Testis (tissue), 3 donors: Measurements from ENCODE around the gene ABHD16A. TPM values are rescaled to one million over a fixed set of nuclear protein-coding genes. Genes with fewer than 3 reads are reported as not detected.

Experiments used
- DNase-seq: peaks from one replicate; pipeline ENCODE4 v3.0.0-alpha.2; 2019
- H3K27ac ChIP-seq, 2 donors: fragments of 200-600 bp; sonication (generic); one replicate each; pipeline ENCODE4 v1.5.1; 2019
- H3K27me3 ChIP-seq: fragments of 200-600 bp; sonication (generic); one replicate; pipeline ENCODE4 v1.5.1; 2019
- H3K36me3 ChIP-seq: fragments of 200-600 bp; sonication (generic); one replicate; pipeline ENCODE4 v1.5.1; 2017; ENCODE audit warnings: low read depth; ENCODE audit errors: missing control alignments
- H3K4me1 ChIP-seq: fragments of 200-600 bp; sonication (generic); one replicate; pipeline ENCODE4 v1.5.1; 2019
- H3K4me3 ChIP-seq, 2 donors: fragments of 200-600 bp; sonication (generic); one replicate each; pipeline ENCODE4 v1.5.1; 2017 to 2019
- H3K9me3 ChIP-seq: fragments of 200-600 bp; sonication (generic); one replicate; pipeline ENCODE4 v1.5.1; 2017
- POLR2A ChIP-seq: fragments of 450-650 bp; IDR thresholded peaks from one replicate; pipeline ENCODE4 v1.6.1; 2017; ENCODE audit warnings: antibody characterized with exemption, mild to moderate bottlenecking, moderate library complexity
- WGBS, 2 donors: methylation state at CpG; one replicate each; pipeline ENCODE4 v1.1.5; 2018; 5-methylcytosine and 5-hydroxymethylcytosine counted together
- intact Hi-C: fragments of 100-400 bp; cut with DNase I; formaldehyde crosslinking; loops from one replicate; pipeline ENCODE4 v1.15.1; 2023; ENCODE audit warnings: low total_unique reads
- polyA plus RNA-seq: library from polyadenylated mRNA; stranded (reverse); fragments of 350-450 nt; fragmentation: Illumina TruSeq; extraction: RNeasy Lipid Tissue Mini Kit (QIAGEN cat#74804); gene quantifications from one replicate; pipeline ENCODE4 v1.2.3, GENCODE V29; 2014; ENCODE audit warnings: low read depth, low replicate concordance; ENCODE audit not compliant: insufficient read depth
- total RNA-seq, 2 donors: library from RNA; depleted of rRNA; stranded (reverse); fragments of >200 nt; gene quantifications; one replicate each; pipeline ENCODE4 v1.2.3, GENCODE V29; 2016
- TF ChIP-seq, protein P1 (sequence below), 3 experiments: fragments of 450-650 bp in 2 of 3; fragments of 200-600 bp in 1 of 3; sonication (generic) in 1 of 3; IDR thresholded peaks; one replicate each; pipeline ENCODE4 v1.5.1; 2016 to 2019; ENCODE audit warnings: antibody characterized with exemption in 3 of 3, mild to moderate bottlenecking in 2 of 3, moderate library complexity in 1 of 3

The ABHD16A gene
- total and polyA plus RNA-seq, 3 donors from 2014 or later, result 77.0 to 108 (median 85.9) TPM

DNA sequence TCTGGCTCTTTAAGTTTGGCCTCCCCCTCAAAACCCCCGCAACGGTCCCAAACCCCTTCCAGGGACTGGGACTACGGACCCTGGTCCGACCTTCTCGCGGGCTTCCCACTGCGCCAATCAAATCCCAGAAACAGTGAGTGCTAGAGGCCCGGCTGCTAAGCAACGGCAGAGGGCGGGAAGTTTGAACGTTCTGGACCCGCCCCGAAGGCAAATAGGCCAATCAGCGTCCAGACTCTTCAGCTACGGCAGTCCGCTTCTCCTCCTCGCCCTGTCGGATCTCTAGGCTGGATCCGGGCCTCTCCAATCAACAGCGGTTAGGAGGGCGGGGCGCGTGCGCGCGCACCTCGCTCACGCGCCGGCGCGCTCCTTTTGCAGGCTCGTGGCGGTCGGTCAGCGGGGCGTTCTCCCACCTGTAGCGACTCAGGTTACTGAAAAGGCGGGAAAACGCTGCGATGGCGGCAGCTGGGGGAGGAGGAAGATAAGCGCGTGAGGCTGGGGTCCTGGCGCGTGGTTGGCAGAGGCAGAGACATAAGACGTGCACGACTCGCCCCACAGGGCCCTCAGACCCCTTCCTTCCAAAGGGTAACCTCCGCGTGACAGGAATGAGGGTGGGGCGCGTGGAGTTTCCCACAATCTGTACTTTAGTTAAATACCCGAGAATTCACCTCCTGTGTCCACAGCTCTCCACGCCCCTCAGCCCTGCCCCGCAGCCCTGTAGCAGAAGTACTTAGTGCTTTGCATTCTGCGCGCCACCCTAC, 36.7 kb upstream of the ABHD16A start, which contains the start of gene MSH5:
Gene MSH5 (plus strand): TSS at position 367 of the 758 bp plus-strand sequence. CDS start 462 bp downstream, outside the sequence.
- TF ChIP-seq POLR2A, result no peak
- TF ChIP-seq, protein P1, sequence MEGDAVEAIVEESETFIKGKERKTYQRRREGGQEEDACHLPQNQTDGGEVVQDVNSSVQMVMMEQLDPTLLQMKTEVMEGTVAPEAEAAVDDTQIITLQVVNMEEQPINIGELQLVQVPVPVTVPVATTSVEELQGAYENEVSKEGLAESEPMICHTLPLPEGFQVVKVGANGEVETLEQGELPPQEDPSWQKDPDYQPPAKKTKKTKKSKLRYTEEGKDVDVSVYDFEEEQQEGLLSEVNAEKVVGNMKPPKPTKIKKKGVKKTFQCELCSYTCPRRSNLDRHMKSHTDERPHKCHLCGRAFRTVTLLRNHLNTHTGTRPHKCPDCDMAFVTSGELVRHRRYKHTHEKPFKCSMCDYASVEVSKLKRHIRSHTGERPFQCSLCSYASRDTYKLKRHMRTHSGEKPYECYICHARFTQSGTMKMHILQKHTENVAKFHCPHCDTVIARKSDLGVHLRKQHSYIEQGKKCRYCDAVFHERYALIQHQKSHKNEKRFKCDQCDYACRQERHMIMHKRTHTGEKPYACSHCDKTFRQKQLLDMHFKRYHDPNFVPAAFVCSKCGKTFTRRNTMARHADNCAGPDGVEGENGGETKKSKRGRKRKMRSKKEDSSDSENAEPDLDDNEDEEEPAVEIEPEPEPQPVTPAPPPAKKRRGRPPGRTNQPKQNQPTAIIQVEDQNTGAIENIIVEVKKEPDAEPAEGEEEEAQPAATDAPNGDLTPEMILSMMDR (IDR thresholded peaks at IDR 0.05), result no peak
- Histone ChIP-seq H3K4me3 (peak within 1 kb of the TSS; percentile 74 to 76), H3K36me3 (no peaks in the 10 kb centered on the region), H3K27ac (peak within 1 kb of the TSS; percentile 10 to 86), H3K9me3 (no peaks in the 10 kb centered on the region), H3K4me1 (peaks cover 19% of the 10 kb centered on the region), H3K27me3 (no peaks in the 10 kb centered on the region)
- peak; percentile 99 for DNase-seq
- 0% methylated on average over 18 to 57 of the region's 58 CpGs for whole genome bisulfite sequencing, 2 donors
- intact Hi-C loops, result no loop called here

DNA sequence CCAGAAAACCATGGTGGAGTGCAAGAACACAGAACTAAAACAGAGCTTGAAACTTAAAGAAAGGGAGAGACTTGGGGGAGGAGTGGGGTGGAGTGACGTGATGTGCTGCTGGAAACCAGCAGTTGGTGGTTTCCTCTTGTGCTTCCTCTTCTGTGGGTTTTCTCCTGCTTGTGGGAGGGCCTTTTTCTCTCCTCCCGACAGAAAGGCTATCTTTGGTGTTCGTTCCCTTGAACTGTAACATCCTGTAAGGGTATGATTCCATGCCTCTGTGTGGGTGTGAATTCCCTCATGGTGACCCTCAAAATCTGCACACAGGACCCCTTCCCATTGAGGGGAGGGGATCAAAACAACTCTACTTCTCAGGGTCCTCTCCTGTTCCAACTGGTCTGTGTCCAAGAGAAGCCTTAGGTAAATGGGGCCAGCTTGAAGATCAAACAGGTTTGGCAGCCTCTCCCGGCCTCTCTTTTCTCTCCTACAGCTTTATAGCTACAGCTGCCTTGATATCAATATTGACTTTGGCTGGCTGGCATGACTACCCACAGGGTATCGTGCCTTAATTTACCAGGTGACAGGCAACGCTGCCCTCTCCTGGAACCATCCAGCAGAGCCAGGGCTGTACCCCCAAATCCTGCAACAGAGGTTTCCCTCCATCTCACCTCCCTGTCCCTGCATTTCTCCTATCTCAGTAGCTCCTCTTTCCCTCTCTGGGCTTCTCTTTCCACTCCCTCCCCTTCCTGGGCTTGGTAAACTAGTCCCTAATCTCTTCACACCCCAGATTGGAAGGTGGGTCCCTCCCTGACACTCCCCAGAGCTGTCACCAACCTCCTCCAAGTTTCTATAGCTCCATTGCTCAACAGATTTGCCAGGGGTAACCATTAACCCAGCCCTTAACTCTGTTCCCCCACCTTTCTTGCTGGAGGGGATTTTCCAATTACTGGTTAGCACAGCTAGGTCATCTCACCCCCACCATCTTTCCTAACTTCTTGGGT, 35.2 kb upstream of the ABHD16A start:
- no peaks in the 10 kb centered on the region for H3K9me3 ChIP-seq
- no peaks in the 10 kb centered on the region for H3K36me3 ChIP-seq
- WGBS, 2 donors, result 31 to 35% methylated on average over 6 of the region's 6 CpGs
- intact Hi-C loops, result no loop called here
- TF ChIP-seq, protein P1 (IDR thresholded peaks at IDR 0.05), result no peak
- no peak for TF ChIP-seq POLR2A
- DNase-seq, result peak; percentile 75
- H3K27ac ChIP-seq, result peak overlapping the region; percentile 75 to 86
- no peak overlapping the region for H3K4me3 ChIP-seq
- H3K27me3 ChIP-seq, result no peaks in the 10 kb centered on the region
- peaks cover 26% of the 10 kb centered on the region for H3K4me1 ChIP-seq

DNA sequence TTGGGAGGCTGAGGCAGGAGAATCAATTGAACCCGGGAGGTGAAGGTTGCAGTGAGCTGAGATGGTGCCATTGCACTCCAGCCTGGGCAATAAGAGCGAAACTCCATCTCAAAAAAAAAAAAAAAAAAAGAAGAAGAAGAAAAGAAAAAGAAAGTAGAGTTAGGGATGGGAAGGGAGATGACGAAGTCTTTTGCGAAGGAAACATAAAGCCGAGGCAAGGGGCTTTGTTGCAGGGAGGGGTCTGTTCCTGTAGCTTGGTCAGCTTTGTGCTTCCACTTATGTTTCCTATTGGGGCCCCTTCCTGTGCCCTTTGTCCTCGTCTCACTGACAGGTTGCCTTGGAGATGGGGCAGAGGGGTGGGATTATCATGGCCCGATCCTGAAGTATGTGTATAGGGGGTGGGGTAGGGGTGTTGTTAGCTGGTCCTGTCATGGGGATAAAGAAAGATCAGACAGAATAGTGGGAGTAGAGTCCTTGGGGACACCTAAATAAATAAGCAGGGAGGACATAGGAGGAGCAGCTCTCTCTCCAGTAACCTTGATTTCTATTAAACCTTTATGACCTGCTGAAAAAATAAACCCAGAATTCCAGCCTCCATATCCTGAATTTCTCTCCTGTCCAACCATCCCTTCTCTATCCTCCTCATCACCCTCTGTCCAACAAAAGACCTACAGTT, 34.3 kb upstream of the ABHD16A start:
- H3K27me3 ChIP-seq, result no peaks in the 10 kb centered on the region
- 62 to 73% methylated on average over 7 of the region's 7 CpGs for whole genome bisulfite sequencing, 2 donors
- H3K4me3 ChIP-seq, result no peak overlapping the region
- DNase-seq, result no peak
- H3K27ac ChIP-seq, result peak overlapping the region; percentile 86 to 87
- H3K36me3 ChIP-seq, result no peaks in the 10 kb centered on the region
- H3K9me3 ChIP-seq, result no peaks in the 10 kb centered on the region
- TF ChIP-seq, protein P1 (IDR thresholded peaks at IDR 0.05), result no peak
- TF ChIP-seq POLR2A, result no peak
- intact Hi-C loops, result no loop called here
- peaks cover 26% of the 10 kb centered on the region for H3K4me1 ChIP-seq

DNA sequence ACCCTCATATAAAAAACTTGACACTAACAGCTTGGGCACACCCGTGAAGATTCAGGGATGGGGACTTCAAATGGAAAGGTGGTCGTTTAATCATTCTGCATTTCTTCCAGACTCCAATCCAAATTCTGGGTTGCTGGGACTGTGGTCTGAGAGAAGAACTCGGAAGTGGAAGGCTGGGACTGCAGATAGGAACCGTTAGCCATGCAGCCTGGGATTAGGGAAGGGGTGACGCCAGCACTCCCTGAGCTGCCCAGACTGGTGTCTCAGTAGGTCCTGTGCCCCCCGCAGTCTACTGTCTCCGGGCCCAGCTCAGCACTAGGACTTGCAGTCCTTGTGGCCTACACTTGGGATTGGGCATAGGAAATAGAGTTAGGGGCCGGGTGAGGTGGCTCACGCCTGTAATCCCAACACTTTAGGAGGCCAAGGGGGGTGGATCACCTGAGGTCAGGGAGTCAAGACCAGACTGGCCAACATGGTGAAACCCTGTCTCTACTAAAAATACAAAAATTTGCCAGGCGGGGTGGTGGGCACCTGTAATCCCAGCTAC, 33.7 kb upstream of the ABHD16A start:
- WGBS, 2 donors, result 47 to 64% methylated on average over 9 to 10 of the region's 10 CpGs

More for the DNA sequence above, 33.7 kb upstream of the ABHD16A start:
- H3K9me3 ChIP-seq, result no peaks in the 10 kb centered on the region
- H3K36me3 ChIP-seq, result no peaks in the 10 kb centered on the region
- peak overlapping the region; percentile 86 to 87 for H3K27ac ChIP-seq
- no peaks in the 10 kb centered on the region for H3K27me3 ChIP-seq
- intact Hi-C loops, result no loop called here
- peak overlapping the region; percentile 47 to 71 for H3K4me3 ChIP-seq
- TF ChIP-seq, protein P1 (IDR thresholded peaks at IDR 0.05), result no peak
- no peak for TF ChIP-seq POLR2A
- no peak for DNase-seq
- peaks cover 26% of the 10 kb centered on the region for H3K4me1 ChIP-seq
